Caco-2 (cell line): Measurements from ENCODE around the gene AAMP. TPM values are rescaled to one million over a fixed set of nuclear protein-coding genes. Genes with fewer than 3 reads are reported as not detected.

Experiments used
- BruUV-seq: library from RNA; stranded (reverse); fragments of 400-500 nt; replicated peaks from 2 replicates; lab custom pipeline; 2021; lab: Mats Ljungman, UMichigan
- CTCF ChIA-PET: fragments of 300-600 bp; sonication (Branson Sonifier 250); formaldehyde crosslinking; loops from one replicate; lab custom pipeline; 2022; ENCODE audit warnings: antibody characterized with exemption; lab: Charles Lee
- POLR2A ChIA-PET: fragments of 300-600 bp; sonication (Branson Sonifier 250); formaldehyde crosslinking; loops from one replicate; lab custom pipeline; 2022; ENCODE audit warnings: antibody characterized with exemption; lab: Charles Lee
- DNase-seq, 2 experiments: peaks; one replicate each; pipeline versions ENCODE4 v3.0.0 to v3.0.0-alpha.2; 2020 to 2022
- H3K27me3 ChIP-seq: replicated peaks from 2 replicates; pipeline ENCODE4 v1.6.0; 2011; ENCODE audit warnings: low read length; ENCODE audit not compliant: control insufficient read depth, insufficient read depth
- H3K36me3 ChIP-seq: 2 replicates; pipeline ENCODE4 v1.5.1; 2011; ENCODE audit warnings: low read length; ENCODE audit not compliant: control insufficient read depth, insufficient read depth
- H3K4me1 ChIP-seq: fragments of 250-450 bp; sonication (Bioruptor Pico); 2 replicates; pipeline ENCODE4 v1.5.1; 2020; ENCODE audit warnings: mild to moderate bottlenecking
- H3K4me3 ChIP-seq: 2 replicates; pipeline ENCODE4 v1.5.1; 2011; ENCODE audit warnings: low read depth, mild to moderate bottlenecking, control low read depth, low read length
- H3K9me3 ChIP-seq: fragments of 250-450 bp; sonication (Bioruptor Pico); 2 replicates; pipeline ENCODE4 v1.5.1; 2020; ENCODE audit warnings: mild to moderate bottlenecking, moderate library complexity
- H3K27ac Mint-ChIP-seq: one replicate; pipeline ENCODE4 v1.8.0; 2022; ENCODE audit warnings: mixed read lengths; ENCODE audit not compliant: unreplicated experiment
- H3K27me3 Mint-ChIP-seq: one replicate; pipeline ENCODE4 v1.8.0; 2022; ENCODE audit warnings: mixed read lengths; ENCODE audit not compliant: insufficient read depth, unreplicated experiment
- H3K36me3 Mint-ChIP-seq: one replicate; pipeline ENCODE4 v1.8.0; 2022; ENCODE audit warnings: mild to moderate bottlenecking, mixed read lengths; ENCODE audit not compliant: insufficient read depth, unreplicated experiment
- H3K4me1 Mint-ChIP-seq: one replicate; pipeline ENCODE4 v1.8.0; 2022; ENCODE audit warnings: low read depth, mixed read lengths; ENCODE audit not compliant: unreplicated experiment
- H3K4me3 Mint-ChIP-seq: one replicate; pipeline ENCODE4 v1.8.0; 2022; ENCODE audit warnings: mild to moderate bottlenecking, moderate library complexity, mixed read lengths; ENCODE audit not compliant: unreplicated experiment
- H3K9me3 Mint-ChIP-seq: one replicate; pipeline ENCODE4 v1.8.0; 2022; ENCODE audit warnings: mixed read lengths; ENCODE audit not compliant: unreplicated experiment
- CTCF ChIP-seq, 2 experiments: fragments of 200-600 bp in 1 of 2; IDR thresholded peaks; 1 replicate in 1 of 2; 2 replicates in 1 of 2; pipeline versions ENCODE4 v1.5.1 to v1.8.0; 2011 to 2022; ENCODE audit warnings: antibody characterized with exemption in 1 of 2, control low read depth in 1 of 2, inconsistent platforms in 1 of 2, low read depth in 1 of 2, low read length in 1 of 2, mild to moderate bottlenecking in 1 of 2, moderate library complexity in 1 of 2; ENCODE audit not compliant: insufficient read depth in 1 of 2, severe bottlenecking in 1 of 2, unreplicated experiment in 1 of 2
- intact Hi-C: fragments of 100-400 bp; cut with micrococcal nuclease; formaldehyde crosslinking; loops from one replicate; pipeline ENCODE4 v1.10.0; 2022; ENCODE audit not compliant: unreplicated experiment
- total RNA-seq: library from RNA; stranded (reverse); gene quantifications from 2 replicates; pipeline ENCODE4 v1.2.3, GENCODE V29; 2022

AAMP gene
- total RNA-seq, 1 experiment from 2014 or later, result 125 TPM

- intact Hi-C loops, result no loop called here
- Histone ChIP-seq H3K9me3 (no peaks in the 10 kb centered on the region), H3K4me1 (peaks cover 22% of the 10 kb centered on the region), H3K4me3 (no peak overlapping the region), H3K36me3 (no peaks in the 10 kb centered on the region), H3K27me3 (no peaks in the 10 kb centered on the region)
- no peaks in the 10 kb centered on the region for H3K9me3 Mint-ChIP-seq
- POLR2A ChIA-PET, result no interaction called here
- peaks cover 4% of the 10 kb centered on the region for H3K36me3 Mint-ChIP-seq
- no peak overlapping the region for H3K27ac Mint-ChIP-seq
- peaks cover 39% of the 10 kb centered on the region for H3K4me1 Mint-ChIP-seq
- BruUV-seq, result no TSS peak
- no peaks in the 10 kb centered on the region for H3K27me3 Mint-ChIP-seq
- TF ChIP-seq CTCF (IDR thresholded peaks at IDR 0.05; ENCODE audit: insufficient read depth in 1 of 2, low read depth in 1 of 2, low read length in 1 of 2, severe bottlenecking in 1 of 2, unreplicated experiment in 1 of 2), result no peak
- CTCF ChIA-PET, result no interaction called here
- no peak for DNase-seq
- H3K4me3 Mint-ChIP-seq, result no peak overlapping the region
Measured at GRCh38 chr2:218305383-218305782, 35.4 kb upstream of the AAMP start.

GRCh38 chr2:218301176-218301819, 31.4 kb upstream of the AAMP start:
- no peaks in the 10 kb centered on the region for H3K27me3 ChIP-seq
- DNase-seq, result peak; percentile 91 to 93
- peaks cover 4% of the 10 kb centered on the region for H3K36me3 Mint-ChIP-seq
- H3K27ac Mint-ChIP-seq, result no peak overlapping the region
- CTCF ChIA-PET, result interaction anchor here (1.8 kb wide), 1 partner anchor 95 kb away, joined by 6 read pairs; no protein-coding TSS in a partner anchor
- peaks cover 18% of the 10 kb centered on the region for H3K4me1 ChIP-seq
- no peaks in the 10 kb centered on the region for H3K9me3 Mint-ChIP-seq
- no peak overlapping the region for H3K4me3 ChIP-seq
- H3K9me3 ChIP-seq, result no peaks in the 10 kb centered on the region
- no peak overlapping the region for H3K4me3 Mint-ChIP-seq
- H3K4me1 Mint-ChIP-seq, result peaks cover 31% of the 10 kb centered on the region
- no peaks in the 10 kb centered on the region for H3K27me3 Mint-ChIP-seq
- intact Hi-C loops, result loop anchor here (1.0 to 5.0 kb wide), 4 partner anchors 9 to 166 kb away; partner anchors contain the start of genes CATIP and TMBIM1
- no peaks in the 10 kb centered on the region for H3K36me3 ChIP-seq
- TF ChIP-seq CTCF (IDR thresholded peaks at IDR 0.05; ENCODE audit: insufficient read depth in 1 of 2, low read depth in 1 of 2, low read length in 1 of 2, severe bottlenecking in 1 of 2, unreplicated experiment in 1 of 2), result peak; percentile 95 to 96
- BruUV-seq, result no TSS peak
- POLR2A ChIA-PET, result interaction anchor here (0.8 kb wide), 1 partner anchor 94 kb away, joined by 3 read pairs; no protein-coding TSS in a partner anchor

- no peak overlapping the region for H3K27ac Mint-ChIP-seq
- no peak for DNase-seq
- Histone ChIP-seq H3K36me3 (no peaks in the 10 kb centered on the region), H3K4me3 (no peak overlapping the region), H3K4me1 (peaks cover 24% of the 10 kb centered on the region), H3K9me3 (no peaks in the 10 kb centered on the region), H3K27me3 (no peaks in the 10 kb centered on the region)
- TF ChIP-seq CTCF (IDR thresholded peaks at IDR 0.05; ENCODE audit: insufficient read depth in 1 of 2, low read depth in 1 of 2, low read length in 1 of 2, severe bottlenecking in 1 of 2, unreplicated experiment in 1 of 2), result no peak
- H3K27me3 Mint-ChIP-seq, result no peaks in the 10 kb centered on the region
- BruUV-seq, result no TSS peak
- ChIA-PET CTCF (no interaction called here), POLR2A (no interaction called here)
- peaks cover 8% of the 10 kb centered on the region for H3K36me3 Mint-ChIP-seq
- H3K4me1 Mint-ChIP-seq, result peaks cover 35% of the 10 kb centered on the region
- intact Hi-C loops, result loop anchor here (5.0 kb wide), 1 partner anchor 167 kb away; no protein-coding TSS in a partner anchor
- no peaks in the 10 kb centered on the region for H3K9me3 Mint-ChIP-seq
- no peak overlapping the region for H3K4me3 Mint-ChIP-seq
Measured at GRCh38 chr2:218300141-218300540, 30.2 kb upstream of the AAMP start.
